OCI-LY7 (cell line): Measurements from ENCODE around the gene CFAP100. TPM values are rescaled to one million over a fixed set of nuclear protein-coding genes. Genes with fewer than 3 reads are reported as not detected.

Experiments
- BruUV-seq: library from RNA; stranded (reverse); fragments of 400-500 nt; replicated peaks from 2 replicates; lab custom pipeline; 2021; lab: Mats Ljungman, UMichigan
- CTCF ChIA-PET: fragments of 300-600 bp; sonication (Branson Sonifier 250); formaldehyde crosslinking; loops from one replicate; lab custom pipeline; 2022; ENCODE audit warnings: antibody characterized with exemption; ENCODE audit not compliant: unreplicated experiment; lab: Charles Lee
- POLR2A ChIA-PET: fragments of 300-600 bp; sonication (Branson Sonifier 250); formaldehyde crosslinking; loops from one replicate; lab custom pipeline; 2022; ENCODE audit warnings: antibody characterized with exemption; lab: Charles Lee
- DNase-seq: peaks from one replicate; pipeline ENCODE4 v3.0.0-alpha.2; 2015; ENCODE audit warnings: low spot score
- H2AFZ ChIP-seq: fragments of 200-600 bp; sonication (generic), shearing (Covaris generic); 2 replicates; pipeline ENCODE4 v1.6.1; 2014; ENCODE audit warnings: mild to moderate bottlenecking, antibody characterized with exemption, low read length, moderate library complexity
- H3K27ac ChIP-seq: fragments of 200-600 bp; sonication (generic); 2 replicates; pipeline ENCODE4 v1.5.1; 2014; ENCODE audit warnings: mixed run types, low read depth, mild to moderate bottlenecking, moderate library complexity, low read length, inconsistent platforms; ENCODE audit not compliant: poor library complexity, severe bottlenecking
- H3K36me3 ChIP-seq: fragments of 200-600 bp; sonication (generic); 2 replicates; pipeline ENCODE4 v1.6.1; 2014; ENCODE audit warnings: mild to moderate bottlenecking, antibody characterized with exemption, low read length, moderate library complexity, mixed read lengths; ENCODE audit not compliant: insufficient read depth
- H3K4me1 ChIP-seq: fragments of 200-600 bp; sonication (generic); 2 replicates; pipeline ENCODE4 v1.5.1; 2014; ENCODE audit warnings: mild to moderate bottlenecking, low read length; ENCODE audit not compliant: insufficient read depth, poor library complexity, severe bottlenecking
- H3K4me2 ChIP-seq: fragments of 200-600 bp; sonication (generic); 2 replicates; pipeline ENCODE4 v1.6.1; 2014; ENCODE audit warnings: mild to moderate bottlenecking, low read length
- H3K4me3 ChIP-seq: fragments of 200-600 bp; sonication (generic); 2 replicates; pipeline ENCODE4 v1.5.1; 2014; ENCODE audit warnings: mild to moderate bottlenecking, low read depth, low read length; ENCODE audit not compliant: poor library complexity, severe bottlenecking
- H3K79me2 ChIP-seq: fragments of 200-600 bp; sonication (generic); 2 replicates; pipeline ENCODE4 v1.6.1; 2016; ENCODE audit warnings: low read depth, mild to moderate bottlenecking, low read length, moderate library complexity, mixed read lengths; ENCODE audit not compliant: insufficient read depth
- H3K9me2 ChIP-seq: fragments of 200-600 bp; sonication (generic); 2 replicates; pipeline ENCODE4 v1.6.1; 2016; ENCODE audit warnings: mild to moderate bottlenecking, low read length, mixed read lengths; ENCODE audit not compliant: insufficient read depth
- H3K9me3 ChIP-seq: fragments of 200-600 bp; sonication (generic); 2 replicates; pipeline ENCODE4 v1.6.1; 2014; ENCODE audit warnings: mild to moderate bottlenecking, mixed run types, low read length, mixed read lengths
- H4K20me1 ChIP-seq: fragments of 200-600 bp; sonication (generic); 2 replicates; pipeline ENCODE4 v1.6.1; 2014; ENCODE audit warnings: mild to moderate bottlenecking, antibody characterized with exemption, low read length, moderate library complexity, mixed read lengths; ENCODE audit not compliant: insufficient read depth
- CTCF ChIP-seq: fragments of 200-600 bp; sonication (generic); conservative IDR thresholded peaks from 2 replicates; pipeline ENCODE4 v1.5.1; 2014; ENCODE audit warnings: mild to moderate bottlenecking, antibody characterized with exemption, low read length, moderate library complexity, mixed read lengths
- EZH2phosphoT487 ChIP-seq: fragments of 200-600 bp; sonication (generic); IDR thresholded peaks from 2 replicates; pipeline ENCODE4 v1.6.1; 2018; ENCODE audit warnings: low read depth, borderline replicate concordance, mild to moderate bottlenecking, mixed run types, antibody characterized with exemption, low read length, moderate library complexity, mixed read lengths
- intact Hi-C: fragments of 100-400 bp; cut with micrococcal nuclease; formaldehyde crosslinking; loops from one replicate; pipeline ENCODE4 v1.10.0; 2022; ENCODE audit not compliant: unreplicated experiment
- total RNA-seq, 2 experiments: library from RNA; depleted of rRNA in 1 of 2; stranded (reverse); fragments of >200 nt in 1 of 2; shearing (Covaris generic) in 1 of 2; gene quantifications; 2 replicates each; pipeline ENCODE4 v1.2.3, GENCODE V29; 2014 to 2022

Gene CFAP100
- total RNA-seq, 2 experiments from 2014 or later = not detected

- Histone ChIP-seq H3K4me1 (peaks cover 10% of the 10 kb centered on the region), H4K20me1 (no peaks in the 10 kb centered on the region), H3K9me3 (no peaks in the 10 kb centered on the region), H3K79me2 (no peaks in the 10 kb centered on the region), H3K36me3 (no peaks in the 10 kb centered on the region), H2AFZ (no peak overlapping the region), H3K4me2 (no peak overlapping the region), H3K9me2 (no peaks in the 10 kb centered on the region), H3K27ac (no peak overlapping the region), H3K4me3 (no peak overlapping the region)
- no peak for TF ChIP-seq EZH2phosphoT487
- TF ChIP-seq CTCF = no peak
- CTCF ChIA-PET = no interaction called here
- intact Hi-C loops = no loop called here
- no peak for DNase-seq
- no TSS peak for BruUV-seq
- POLR2A ChIA-PET = no interaction called here
Observed at GRCh38 chr3:126401611-126402160, 7.0 kb downstream of the CFAP100 start.

GRCh38 chr3:126402178-126402577 is 7.5 kb downstream of the CFAP100 start:
- no TSS peak for BruUV-seq
- Histone ChIP-seq H3K79me2 (no peaks in the 10 kb centered on the region), H4K20me1 (no peaks in the 10 kb centered on the region), H3K36me3 (no peaks in the 10 kb centered on the region), H3K4me3 (no peak overlapping the region), H3K4me2 (no peak overlapping the region), H3K9me3 (no peaks in the 10 kb centered on the region), H3K27ac (no peak overlapping the region), H3K4me1 (peaks cover 10% of the 10 kb centered on the region), H2AFZ (no peak overlapping the region), H3K9me2 (no peaks in the 10 kb centered on the region)
- intact Hi-C loops = no loop called here
- TF ChIP-seq CTCF = no peak
- TF ChIP-seq EZH2phosphoT487 = no peak
- ChIA-PET POLR2A (no interaction called here), CTCF (no interaction called here)
- no peak for DNase-seq

- no peak overlapping the region for H3K27ac ChIP-seq
- peaks cover 10% of the 10 kb centered on the region for H3K4me1 ChIP-seq
- no peak overlapping the region for H3K4me3 ChIP-seq
- H3K4me2 ChIP-seq = no peak overlapping the region
- POLR2A ChIA-PET = no interaction called here
- TF ChIP-seq CTCF (no peak), EZH2phosphoT487 (no peak)
- H2AFZ ChIP-seq = no peak overlapping the region
- DNase-seq = no peak
- H4K20me1 ChIP-seq = no peaks in the 10 kb centered on the region
- H3K79me2 ChIP-seq = no peaks in the 10 kb centered on the region
- H3K36me3 ChIP-seq = no peaks in the 10 kb centered on the region
- intact Hi-C loops = no loop called here
- no peaks in the 10 kb centered on the region for H3K9me2 ChIP-seq
- CTCF ChIA-PET = no interaction called here
- no TSS peak for BruUV-seq
- no peaks in the 10 kb centered on the region for H3K9me3 ChIP-seq
Observed at GRCh38 chr3:126402666-126403302, 8.1 kb downstream of the CFAP100 start.
